Measurements from ENCODE around the gene PRKG1. TPM values are rescaled to one million over a fixed set of nuclear protein-coding genes. Genes with fewer than 3 reads are reported as not detected.

The PRKG1 gene
- total RNA-seq, 1 donor from 2014 or later = 1.2 TPM

- ATAC-seq (no peak), DNase-seq (ENCODE audit: low spot score) (no peak)
These were observed 877.3 kb downstream of the PRKG1 start for GRCh38 chr10:51951601-51952000.

- ATAC-seq (no peak), DNase-seq (ENCODE audit: low spot score) (no peak)
These were observed 877.8 kb downstream of the PRKG1 start for GRCh38 chr10:51952056-51952455.

GRCh38 chr10:51955696-51956095, 881.4 kb downstream of the PRKG1 start:
- ATAC-seq = no peak

GRCh38 chr10:51956822-51957221, 882.5 kb downstream of the PRKG1 start:
- DNase-seq (ENCODE audit: low spot score) (no peak), ATAC-seq (no peak)

More at GRCh38 chr10:51955696-51956095, 881.4 kb downstream of the PRKG1 start:
- DNase-seq (ENCODE audit: low spot score) = no peak

- DNase-seq (ENCODE audit: low spot score) (no peak), ATAC-seq (peak; percentile 73)
These were observed 886.2 kb downstream of the PRKG1 start for GRCh38 chr10:51960494-51960895.

- DNase-seq (ENCODE audit: low spot score) (no peak), ATAC-seq (no peak)
These were observed 887.1 kb downstream of the PRKG1 start for GRCh38 chr10:51961401-51961800.

GRCh38 chr10:51964630-51965029, 890.3 kb downstream of the PRKG1 start:
- DNase-seq (ENCODE audit: low spot score) = no peak

GRCh38 chr10:51965451-51965850, 891.2 kb downstream of the PRKG1 start:
- DNase-seq (ENCODE audit: low spot score) (no peak), ATAC-seq (no peak)

More at GRCh38 chr10:51964630-51965029, 890.3 kb downstream of the PRKG1 start:
- ATAC-seq = no peak

- no peak for ATAC-seq
- DNase-seq (ENCODE audit: low spot score) = no peak
These were observed 898.6 kb downstream of the PRKG1 start for GRCh38 chr10:51972733-51973346.

- ATAC-seq (no peak), DNase-seq (ENCODE audit: low spot score) (no peak)
These were observed 906.5 kb downstream of the PRKG1 start for GRCh38 chr10:51980752-51981151.

GRCh38 chr10:51981731-51982130, 907.4 kb downstream of the PRKG1 start:
- DNase-seq (ENCODE audit: low spot score) (no peak), ATAC-seq (no peak)

GRCh38 chr10:51983481-51983880, 909.2 kb downstream of the PRKG1 start:
- no peak for ATAC-seq
- no peak for DNase-seq (ENCODE audit: low spot score)

GRCh38 chr10:51985336-51985735, 911.0 kb downstream of the PRKG1 start:
- no peak for DNase-seq (ENCODE audit: low spot score)
- ATAC-seq = no peak

- ATAC-seq (no peak), DNase-seq (ENCODE audit: low spot score) (no peak)
These were observed 912.2 kb downstream of the PRKG1 start for GRCh38 chr10:51986516-51986915.

GRCh38 chr10:51993475-51993874, 919.2 kb downstream of the PRKG1 start:
- no peak for DNase-seq (ENCODE audit: low spot score)
- ATAC-seq = no peak

GRCh38 chr10:51999096-51999495, 924.8 kb downstream of the PRKG1 start:
- ATAC-seq = no peak
- no peak for DNase-seq (ENCODE audit: low spot score)

- DNase-seq (ENCODE audit: low spot score) = no peak
- ATAC-seq = peak; percentile 62
These were observed 930.2 kb downstream of the PRKG1 start for GRCh38 chr10:52004342-52004949.

GRCh38 chr10:52007091-52007490, 932.8 kb downstream of the PRKG1 start:
- DNase-seq (ENCODE audit: low spot score) (no peak), ATAC-seq (no peak)

- ATAC-seq (no peak), DNase-seq (ENCODE audit: low spot score) (no peak)
These were observed 936.8 kb downstream of the PRKG1 start for GRCh38 chr10:52011118-52011517.

- DNase-seq (ENCODE audit: low spot score) = no peak
These were observed 944.8 kb downstream of the PRKG1 start for GRCh38 chr10:52019077-52019555.

GRCh38 chr10:52019656-52020055, 945.4 kb downstream of the PRKG1 start:
- DNase-seq (ENCODE audit: low spot score) = no peak
- no peak for ATAC-seq

More at GRCh38 chr10:52019077-52019555, 944.8 kb downstream of the PRKG1 start:
- no peak for ATAC-seq

GRCh38 chr10:52020173-52020572, 945.9 kb downstream of the PRKG1 start:
- no peak for ATAC-seq
- no peak for DNase-seq (ENCODE audit: low spot score)

- no peak for DNase-seq (ENCODE audit: low spot score)
- ATAC-seq = no peak
These were observed 946.4 kb downstream of the PRKG1 start for GRCh38 chr10:52020702-52021101.

Measured in left lobe of liver (tissue), 2 donors.